K562 (cell line): Measurements from ENCODE around the gene AFG1L. TPM values are rescaled to one million over a fixed set of nuclear protein-coding genes. Genes with fewer than 3 reads are reported as not detected.

Source experiments
- ATAC-seq: fragments of 200-7000 bp; cut with Tn5 transposase; 3 replicates; pipeline ENCODE4 v1.9.1; 2020; ENCODE audit warnings: moderate library complexity
- BruUV-seq: library from RNA; stranded (reverse); fragments of 400-500 nt; replicated peaks from 2 replicates; lab custom pipeline; 2021; lab: Mats Ljungman, UMichigan
- CTCF ChIA-PET: fragments of 300-600 bp; formaldehyde crosslinking; extraction: SDS; loops from one replicate; lab custom pipeline; 2021; ENCODE audit warnings: low intra/inter-chr PET ratio; lab: Yijun Ruan, JAX
- POLR2A ChIA-PET: fragments of 300-600, 350-650 bp; sonication (Branson Sonifier 250); formaldehyde crosslinking; extraction: SDS; loops from one replicate; lab custom pipeline; 2021; ENCODE audit warnings: antibody characterized with exemption, inconsistent platforms; lab: Yijun Ruan, JAX
- DNase-seq, 4 experiments: peaks; one replicate each; pipeline versions ENCODE4 v3.0.0 to v3.0.0-alpha.2; 2011 to 2018; ENCODE audit warnings: low spot score in 3 of 4, mixed read lengths in 3 of 4; ENCODE audit errors: extremely low read depth in 1 of 4
- FAIRE-seq: peaks from 2 replicates; lab custom pipeline; 2011; peaks lifted over from hg19 to GRCh38; lab: Jason Lieb, UNC
- H2AFZ ChIP-seq: 2 replicates; pipeline ENCODE4 v1.6.0; 2011; ENCODE audit warnings: low read depth, low read length, control low read depth, inconsistent platforms
- H3K27ac ChIP-seq: fragments of 200-600 bp; 3 replicates; pipeline ENCODE4 v1.8.0; 2011; ENCODE audit warnings: low read depth, mild to moderate bottlenecking, control low read depth, inconsistent platforms, low read length, moderate library complexity, mixed read lengths; ENCODE audit errors: extremely low read depth
- H3K27me3 ChIP-seq, 2 experiments: fragments of 300-600 bp in 1 of 2; 2 replicates in 1 of 2; 3 replicates in 1 of 2; pipeline versions ENCODE4 v1.6.0 to v1.8.0; 2011; ENCODE audit warnings: inconsistent platforms in 2 of 2, low read length in 2 of 2, mild to moderate bottlenecking in 1 of 2, mixed read lengths in 1 of 2, moderate library complexity in 1 of 2; ENCODE audit not compliant: control insufficient read depth in 2 of 2, insufficient read depth in 2 of 2
- H3K36me3 ChIP-seq: fragments of 300-600 bp; 3 replicates; pipeline ENCODE4 v1.8.0; 2011; ENCODE audit warnings: mild to moderate bottlenecking, low read length, inconsistent platforms; ENCODE audit not compliant: control insufficient read depth, insufficient read depth
- H3K4me1 ChIP-seq, 2 experiments: fragments of 200-600 bp in 1 of 2; replicated peaks in 1 of 2; 2 replicates in 1 of 2; 3 replicates in 1 of 2; pipeline versions ENCODE4 v1.5.1 to v1.8.0; 2011; ENCODE audit warnings: inconsistent platforms in 2 of 2, low read length in 2 of 2, mild to moderate bottlenecking in 1 of 2, mixed read lengths in 1 of 2, moderate library complexity in 1 of 2; ENCODE audit not compliant: control insufficient read depth in 2 of 2, insufficient read depth in 2 of 2
- H3K4me2 ChIP-seq: 2 replicates; pipeline ENCODE4 v1.6.1; 2011; ENCODE audit warnings: low read length, control low read depth, inconsistent platforms, mixed read lengths; ENCODE audit not compliant: insufficient read depth
- H3K4me3 ChIP-seq: fragments of 200-600 bp; sonication (generic), shearing (Covaris generic); 2 replicates; pipeline ENCODE4 v1.5.1; 2016; ENCODE audit warnings: control low read depth, inconsistent platforms
- H3K79me2 ChIP-seq: fragments of 200-600 bp; 3 replicates; pipeline ENCODE4 v1.8.0; 2011; ENCODE audit warnings: low read length, inconsistent platforms; ENCODE audit not compliant: control insufficient read depth, insufficient read depth
- H3K9ac ChIP-seq, 2 experiments: 2 replicates each; pipeline versions ENCODE4 v1.6.0 to v1.6.1; 2011; ENCODE audit warnings: low read depth in 2 of 2, low read length in 2 of 2, control low read depth in 1 of 2, inconsistent platforms in 1 of 2, mild to moderate bottlenecking in 1 of 2, mixed read lengths in 1 of 2; ENCODE audit not compliant: insufficient read depth in 1 of 2
- H3K9me1 ChIP-seq: one replicate; pipeline ENCODE4 v1.6.0; 2011; ENCODE audit warnings: inconsistent platforms, mild to moderate bottlenecking, low read length, moderate library complexity; ENCODE audit not compliant: control insufficient read depth, insufficient read depth
- H3K9me3 ChIP-seq: replicated peaks from 2 replicates; pipeline ENCODE4 v1.5.1; 2011; ENCODE audit warnings: low read depth, low read length, inconsistent platforms; ENCODE audit not compliant: control insufficient read depth, insufficient read depth
- H4K20me1 ChIP-seq: replicated peaks from 2 replicates; pipeline ENCODE4 v1.6.1; 2011; ENCODE audit warnings: low read length, inconsistent platforms, mixed read lengths; ENCODE audit not compliant: control insufficient read depth, insufficient read depth
- CCAR2 ChIP-seq: fragments of 200-400 bp; formaldehyde crosslinking; IDR thresholded peaks from 2 replicates; pipeline ENCODE4 v1.6.1; 2017; ENCODE audit warnings: mild to moderate bottlenecking, low read depth, low read length
- PYGO2 ChIP-seq: fragments of 450-650 bp; IDR thresholded peaks from 2 replicates; pipeline ENCODE4 v1.6.1; 2016; ENCODE audit warnings: mild to moderate bottlenecking, missing genetic modification characterization, moderate library complexity, missing compliant biosample characterization
- WGBS: fragments of 100-300 bp; shearing (Covaris generic); methylation state at CpG from one replicate; pipeline ENCODE4 v1.1.6; 2016; ENCODE audit warnings: low coverage, mixed read lengths; ENCODE audit not compliant: insufficient coverage; ENCODE audit errors: missing lambda C conversion rate; 5-methylcytosine and 5-hydroxymethylcytosine counted together
- in situ Hi-C: fragments of 300-500 bp; cut with MboI; formaldehyde crosslinking; loops from 4 replicates; pipeline ENCODE4 v1.15.0; 2018; ENCODE audit warnings: inconsistent platforms, mixed read lengths
- intact Hi-C: fragments of 100-400 bp; cut with micrococcal nuclease; formaldehyde crosslinking; loops from 2 replicates; pipeline ENCODE4 v1.14.2; 2022
- polyA plus RNA-seq, 8 experiments: library from polyadenylated mRNA; depleted of rRNA in 4 of 8; stranded (reverse) in 5 of 8; unstranded in 3 of 8; fragments of >200 nt; fragmentation: Nextera tagmentation in 2 of 8; fragmentation: Illumina TruSeq in 1 of 8; extraction: Ambion mirVana in 2 of 8; extraction: Trizol in 1 of 8; gene quantifications; 2 replicates each; pipeline versions ENCODE4 v1.2.1 to v1.2.3, GENCODE V29; 2011 to 2014; ENCODE audit warnings: inconsistent platforms in 1 of 8, missing spikeins in 1 of 8
- total RNA-seq, 7 experiments: library from RNA; depleted of rRNA in 6 of 7; stranded (reverse); fragments of >200 nt in 6 of 7; fragmentation: Illumina TruSeq in 2 of 7; extraction: Trizol in 2 of 7; gene quantifications; 2 replicates each; pipeline versions ENCODE4 v1.2.1 to v1.2.3, GENCODE V29; 2011 to 2021; ENCODE audit warnings: low replicate concordance in 1 of 7
- TF ChIP-seq, protein P1 (sequence below): fragments of 250-450 bp; sonication (Bioruptor Pico); IDR thresholded peaks from 2 replicates; pipeline ENCODE4 v1.9.0; 2021; ENCODE audit warnings: mild to moderate bottlenecking, inconsistent platforms

Gene AFG1L
- total and polyA plus RNA-seq, 9 of the 15 experiments (the other 6 are each of a cell fraction or from before 2014, with no cell fraction given) = 2.2 to 15.5 (median 5.8) TPM

DNA sequence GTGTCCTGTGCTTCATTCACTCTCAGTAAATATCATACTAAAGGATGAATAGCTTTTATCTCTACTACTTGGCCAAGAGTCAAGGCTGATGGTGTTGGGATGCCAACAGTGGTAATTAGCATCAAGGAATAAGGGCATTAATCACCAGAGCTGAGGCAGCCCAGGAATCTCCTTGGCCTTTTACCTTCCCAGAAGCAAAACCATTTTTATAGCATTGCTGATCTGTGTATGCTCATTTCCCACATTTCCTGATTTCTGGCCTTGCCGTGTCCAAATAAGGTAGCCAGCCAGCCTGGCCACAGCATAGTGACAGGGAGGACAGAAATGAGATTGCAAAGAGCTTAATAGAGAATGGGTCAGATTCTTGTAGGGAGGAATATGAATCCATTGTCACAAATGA lies 189.2 kb downstream of the AFG1L start (continued):
- TF ChIP-seq CCAR2 = no peak
- TF ChIP-seq PYGO2 (tag) = no peak

DNA sequence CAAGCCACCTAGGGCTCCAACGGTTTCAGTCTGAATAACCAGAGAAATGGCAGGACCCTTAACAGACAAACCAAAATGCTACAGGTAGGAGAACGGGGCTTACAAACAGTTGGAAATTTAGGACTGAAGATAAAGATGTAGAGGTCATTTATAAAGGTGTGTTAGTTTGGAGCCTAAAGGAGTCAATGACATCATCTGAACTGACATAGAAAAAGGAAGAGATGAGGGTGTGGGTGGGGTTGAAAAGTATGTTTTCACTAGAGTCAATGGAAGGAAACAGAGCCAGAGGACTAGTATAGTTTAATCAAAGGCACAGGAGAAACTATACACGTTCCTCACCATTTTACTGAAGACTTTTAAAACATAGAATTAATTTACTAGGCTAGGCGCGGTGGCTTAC lies 194.8 kb downstream of the AFG1L start:
- no peak overlapping the region for H3K4me3 ChIP-seq
- in situ Hi-C loops = no loop called here
- H2AFZ ChIP-seq = no peak overlapping the region
- intact Hi-C loops = loop anchor here (5.0 kb wide), 1 partner anchor 312 kb away; no protein-coding TSS in a partner anchor
- H3K9me3 ChIP-seq = no peaks in the 10 kb centered on the region
- no peaks in the 10 kb centered on the region for H3K36me3 ChIP-seq
- H4K20me1 ChIP-seq = no peaks in the 10 kb centered on the region
- no peaks in the 10 kb centered on the region for H3K27me3 ChIP-seq
- H3K4me1 ChIP-seq = no peaks in the 10 kb centered on the region
- no peak overlapping the region for H3K4me2 ChIP-seq
- no peaks in the 10 kb centered on the region for H3K79me2 ChIP-seq
- no peaks in the 10 kb centered on the region for H3K9me1 ChIP-seq
- WGBS = 74% methylated on average over 5 of the region's 5 CpGs
- DNase-seq (no peak), FAIRE-seq (no peak), ATAC-seq (no peak)
- ChIA-PET CTCF (no interaction called here), POLR2A (no interaction called here)
- no peak overlapping the region for H3K9ac ChIP-seq
- TF ChIP-seq, protein P1, sequence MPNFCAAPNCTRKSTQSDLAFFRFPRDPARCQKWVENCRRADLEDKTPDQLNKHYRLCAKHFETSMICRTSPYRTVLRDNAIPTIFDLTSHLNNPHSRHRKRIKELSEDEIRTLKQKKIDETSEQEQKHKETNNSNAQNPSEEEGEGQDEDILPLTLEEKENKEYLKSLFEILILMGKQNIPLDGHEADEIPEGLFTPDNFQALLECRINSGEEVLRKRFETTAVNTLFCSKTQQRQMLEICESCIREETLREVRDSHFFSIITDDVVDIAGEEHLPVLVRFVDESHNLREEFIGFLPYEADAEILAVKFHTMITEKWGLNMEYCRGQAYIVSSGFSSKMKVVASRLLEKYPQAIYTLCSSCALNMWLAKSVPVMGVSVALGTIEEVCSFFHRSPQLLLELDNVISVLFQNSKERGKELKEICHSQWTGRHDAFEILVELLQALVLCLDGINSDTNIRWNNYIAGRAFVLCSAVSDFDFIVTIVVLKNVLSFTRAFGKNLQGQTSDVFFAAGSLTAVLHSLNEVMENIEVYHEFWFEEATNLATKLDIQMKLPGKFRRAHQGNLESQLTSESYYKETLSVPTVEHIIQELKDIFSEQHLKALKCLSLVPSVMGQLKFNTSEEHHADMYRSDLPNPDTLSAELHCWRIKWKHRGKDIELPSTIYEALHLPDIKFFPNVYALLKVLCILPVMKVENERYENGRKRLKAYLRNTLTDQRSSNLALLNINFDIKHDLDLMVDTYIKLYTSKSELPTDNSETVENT = no peak
- no TSS peak for BruUV-seq
- H3K27ac ChIP-seq = no peak overlapping the region
